Measurements from ENCODE around the gene DNAJC25. TPM values are rescaled to one million over a fixed set of nuclear protein-coding genes. Genes with fewer than 3 reads are reported as not detected.

The DNAJC25 gene
- total RNA-seq, 1 experiment from 2014 or later: 7.9 TPM

- Histone ChIP-seq H3K79me2 (ENCODE audit: low read depth) (peaks cover 33% of the 10 kb centered on the region), H4K20me1 (ENCODE audit: insufficient read depth) (peaks cover 14% of the 10 kb centered on the region), H3K9me2 (ENCODE audit: insufficient read depth) (no peaks in the 10 kb centered on the region), H2AFZ (no peak overlapping the region), H3F3A (ENCODE audit: insufficient read depth, low read depth) (no peaks in the 10 kb centered on the region; the same call in 1 of the 2 replicates), H3K27me3 (ENCODE audit: insufficient read depth, low read depth) (no peaks in the 10 kb centered on the region), H3K36me3 (ENCODE audit: low read depth) (peaks cover 39% of the 10 kb centered on the region), H3K9me3 (ENCODE audit: insufficient read depth, low read depth) (no peaks in the 10 kb centered on the region), H3K4me3 (no peak overlapping the region), H3K4me1 (replicated peaks; ENCODE audit: insufficient read depth) (no peaks in the 10 kb centered on the region), H3K4me2 (no peak overlapping the region), H3K27ac (no peak overlapping the region)
- TF ChIP-seq EZH2 (IDR thresholded peaks at IDR 0.05; ENCODE audit: low read depth): no peak
- TF ChIP-seq, protein P1, sequence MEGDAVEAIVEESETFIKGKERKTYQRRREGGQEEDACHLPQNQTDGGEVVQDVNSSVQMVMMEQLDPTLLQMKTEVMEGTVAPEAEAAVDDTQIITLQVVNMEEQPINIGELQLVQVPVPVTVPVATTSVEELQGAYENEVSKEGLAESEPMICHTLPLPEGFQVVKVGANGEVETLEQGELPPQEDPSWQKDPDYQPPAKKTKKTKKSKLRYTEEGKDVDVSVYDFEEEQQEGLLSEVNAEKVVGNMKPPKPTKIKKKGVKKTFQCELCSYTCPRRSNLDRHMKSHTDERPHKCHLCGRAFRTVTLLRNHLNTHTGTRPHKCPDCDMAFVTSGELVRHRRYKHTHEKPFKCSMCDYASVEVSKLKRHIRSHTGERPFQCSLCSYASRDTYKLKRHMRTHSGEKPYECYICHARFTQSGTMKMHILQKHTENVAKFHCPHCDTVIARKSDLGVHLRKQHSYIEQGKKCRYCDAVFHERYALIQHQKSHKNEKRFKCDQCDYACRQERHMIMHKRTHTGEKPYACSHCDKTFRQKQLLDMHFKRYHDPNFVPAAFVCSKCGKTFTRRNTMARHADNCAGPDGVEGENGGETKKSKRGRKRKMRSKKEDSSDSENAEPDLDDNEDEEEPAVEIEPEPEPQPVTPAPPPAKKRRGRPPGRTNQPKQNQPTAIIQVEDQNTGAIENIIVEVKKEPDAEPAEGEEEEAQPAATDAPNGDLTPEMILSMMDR (conservative IDR thresholded peaks at IDR 0.05): no peak
- intact Hi-C loops (cut with micrococcal nuclease; ENCODE audit: unreplicated experiment): no loop called here
- no TSS peak for BruUV-seq (replicated peaks)
- CTCF ChIA-PET: no interaction called here
- POLR2A ChIA-PET (ENCODE audit: unreplicated experiment): no interaction called here
- no peak for DNase-seq
Observed at GRCh38 chr9:111646417-111646816, 15.3 kb downstream of the DNAJC25 start.

DNA sequence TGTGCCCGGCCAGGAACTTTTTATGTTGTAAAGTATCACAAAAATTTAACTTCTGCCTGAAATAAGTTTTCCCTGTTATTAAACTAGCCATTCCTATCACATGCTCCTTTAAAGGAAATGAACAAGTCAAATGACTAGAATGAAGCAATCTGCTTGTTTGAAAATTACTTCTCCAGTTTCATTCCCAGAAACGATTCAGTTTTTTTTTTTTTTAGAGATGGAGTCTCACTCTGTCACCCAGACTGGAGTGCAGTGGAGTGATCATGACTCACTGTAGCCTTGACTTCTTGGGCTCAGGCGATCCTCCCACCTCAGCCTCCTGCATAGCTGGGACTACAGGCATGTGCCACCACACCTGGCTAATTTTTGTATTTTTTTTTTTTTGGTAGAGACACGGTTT is 16.9 kb downstream of the DNAJC25 start:
- Histone ChIP-seq H3K27me3 (ENCODE audit: insufficient read depth, low read depth) (no peaks in the 10 kb centered on the region), H3K4me2 (no peak overlapping the region), H2AFZ (no peak overlapping the region), H3K4me3 (no peak overlapping the region), H3K79me2 (ENCODE audit: low read depth) (peaks cover 28% of the 10 kb centered on the region), H3K9me3 (ENCODE audit: insufficient read depth, low read depth) (no peaks in the 10 kb centered on the region), H3K27ac (no peak overlapping the region), H3F3A (ENCODE audit: insufficient read depth, low read depth) (no peaks in the 10 kb centered on the region; the same call in none of the 2 replicates), H3K36me3 (ENCODE audit: low read depth) (peaks cover 37% of the 10 kb centered on the region), H4K20me1 (ENCODE audit: insufficient read depth) (peaks cover 9% of the 10 kb centered on the region; the same call in 1 of the 2 replicates), H3K9me2 (ENCODE audit: insufficient read depth) (no peaks in the 10 kb centered on the region), H3K4me1 (replicated peaks; ENCODE audit: insufficient read depth) (no peaks in the 10 kb centered on the region)
- BruUV-seq (replicated peaks): no TSS peak
- TF ChIP-seq, protein P1 (conservative IDR thresholded peaks at IDR 0.05): no peak
- no peak for TF ChIP-seq EZH2 (IDR thresholded peaks at IDR 0.05; ENCODE audit: low read depth)
- ChIA-PET CTCF (no interaction called here), POLR2A (ENCODE audit: unreplicated experiment) (no interaction called here)
- DNase-seq: no peak
- intact Hi-C loops (cut with micrococcal nuclease; ENCODE audit: unreplicated experiment): no loop called here

DNA sequence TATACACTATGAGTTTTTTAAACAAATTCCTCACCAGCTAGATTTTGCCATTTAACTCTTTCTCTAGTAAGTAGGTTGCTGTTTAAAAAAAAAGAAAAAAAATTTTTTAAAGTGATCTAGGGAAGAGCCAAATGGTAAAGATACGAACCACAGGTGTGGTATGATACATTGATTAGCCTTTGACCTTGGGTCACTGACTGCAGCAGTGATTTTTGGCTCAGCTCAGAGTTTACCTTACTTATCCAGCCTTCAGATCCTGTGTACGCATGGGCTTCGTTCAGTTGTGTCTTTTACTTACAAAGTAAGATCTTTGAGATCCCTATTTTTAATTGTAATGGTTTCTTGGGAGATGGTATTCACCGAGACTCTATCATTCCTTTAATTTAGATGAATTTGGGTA is 17.9 kb downstream of the DNAJC25 start:
- Histone ChIP-seq H2AFZ (no peak overlapping the region), H3K9me3 (ENCODE audit: insufficient read depth, low read depth) (no peaks in the 10 kb centered on the region), H3K4me3 (no peak overlapping the region), H3K27me3 (ENCODE audit: insufficient read depth, low read depth) (no peaks in the 10 kb centered on the region), H3K79me2 (ENCODE audit: low read depth) (peaks cover 18% of the 10 kb centered on the region), H3K27ac (no peak overlapping the region), H3F3A (ENCODE audit: insufficient read depth, low read depth) (no peaks in the 10 kb centered on the region; the same call in none of the 2 replicates), H4K20me1 (ENCODE audit: insufficient read depth) (peaks cover 9% of the 10 kb centered on the region; the same call in 1 of the 2 replicates), H3K4me2 (no peak overlapping the region), H3K36me3 (ENCODE audit: low read depth) (peaks cover 42% of the 10 kb centered on the region), H3K9me2 (ENCODE audit: insufficient read depth) (no peaks in the 10 kb centered on the region), H3K4me1 (replicated peaks; ENCODE audit: insufficient read depth) (no peaks in the 10 kb centered on the region)
- intact Hi-C loops (cut with micrococcal nuclease; ENCODE audit: unreplicated experiment): no loop called here
- no peak for DNase-seq
- CTCF ChIA-PET: no interaction called here
- TF ChIP-seq EZH2 (IDR thresholded peaks at IDR 0.05; ENCODE audit: low read depth): no peak
- TF ChIP-seq, protein P1 (conservative IDR thresholded peaks at IDR 0.05): no peak
- no TSS peak for BruUV-seq (replicated peaks)
- POLR2A ChIA-PET (ENCODE audit: unreplicated experiment): no interaction called here
